Mesodermal cell (in vitro differentiated cells): ENCODE data around the gene SYT6.
"Not testable (repeated sequence)": the region's sequence is repeated elsewhere in the genome, so short reads cannot be mapped to it uniquely, and the experiment has no call there.

Experiments used
- H3K27ac ChIP-seq: 2 replicates; pipeline ENCODE4 v1.7.0; 2013; ENCODE audit warnings: mild to moderate bottlenecking, low read depth, low read length, moderate library complexity; ENCODE audit not compliant: severe bottlenecking
- H3K36me3 ChIP-seq: 2 replicates; pipeline ENCODE4 v1.7.1; 2013; ENCODE audit warnings: mild to moderate bottlenecking, low read length, moderate library complexity; ENCODE audit not compliant: control insufficient read depth, insufficient read depth
- H3K4me1 ChIP-seq: one replicate; pipeline ENCODE4 v1.7.1; 2013; ENCODE audit warnings: mild to moderate bottlenecking, low read length; ENCODE audit not compliant: insufficient read depth, control insufficient read depth, poor library complexity, severe bottlenecking
- H3K4me3 ChIP-seq: 2 replicates; pipeline ENCODE4 v1.7.0; 2013; ENCODE audit warnings: low read length, control low read depth, mild to moderate bottlenecking; ENCODE audit not compliant: insufficient read depth, poor library complexity, severe bottlenecking; ENCODE audit errors: extremely low read depth
- H3K9me3 ChIP-seq: 2 replicates; pipeline ENCODE4 v1.7.1; 2013; ENCODE audit warnings: mild to moderate bottlenecking, low read length, moderate library complexity; ENCODE audit not compliant: control insufficient read depth
- WGBS, 2 experiments: methylation state at CpG; one replicate each; pipeline ENCODE4 v1.1.5; 2013; ENCODE audit warnings: missing lambda C conversion rate in 2 of 2; ENCODE audit not compliant: insufficient coverage in 2 of 2; 5-methylcytosine and 5-hydroxymethylcytosine counted together

The SYT6 gene

GRCh38 chr1:114080511-114081436, 72.9 kb downstream of the SYT6 start:
- Histone ChIP-seq H3K27ac (no peak overlapping the region), H3K9me3 (no peaks in the 10 kb centered on the region), H3K36me3 (no peaks in the 10 kb centered on the region), H3K4me3 (no peak overlapping the region), H3K4me1 (peaks cover 4% of the 10 kb centered on the region)
- 79 to 88% methylated on average over 12 of the region's 13 CpGs for WGBS, 2 experiments

GRCh38 chr1:114079596-114080190, 74.0 kb downstream of the SYT6 start:
- Histone ChIP-seq H3K27ac (no peak overlapping the region), H3K4me3 (no peak overlapping the region), H3K4me1 (peaks cover 4% of the 10 kb centered on the region), H3K9me3 (no peaks in the 10 kb centered on the region), H3K36me3 (no peaks in the 10 kb centered on the region)
- WGBS, 2 experiments, result 79 to 80% methylated on average over 4 to 5 of the region's 5 CpGs

GRCh38 chr1:114078116-114078515, 75.6 kb downstream of the SYT6 start:
- peaks cover 2% of the 10 kb centered on the region for H3K9me3 ChIP-seq
- WGBS, 2 experiments, result 75 to 89% methylated on average over 3 to 4 of the region's 4 CpGs
- H3K36me3 ChIP-seq, result no peaks in the 10 kb centered on the region
- H3K4me1 ChIP-seq, result peaks cover 3% of the 10 kb centered on the region
- no peak overlapping the region for H3K27ac ChIP-seq
- no peak overlapping the region for H3K4me3 ChIP-seq

- peaks cover 11% of the 10 kb centered on the region for H3K9me3 ChIP-seq
- WGBS, 2 experiments, result 85 to 90% methylated on average over 2 of the region's 3 CpGs
- H3K4me3 ChIP-seq, result no peak overlapping the region
- H3K36me3 ChIP-seq, result no peaks in the 10 kb centered on the region
- H3K27ac ChIP-seq, result no peak overlapping the region
- H3K4me1 ChIP-seq, result no peaks in the 10 kb centered on the region
Measured at GRCh38 chr1:114077188-114077587, 76.5 kb downstream of the SYT6 start.

- Histone ChIP-seq H3K36me3 (no peaks in the 10 kb centered on the region), H3K9me3 (peaks cover 17% of the 10 kb centered on the region), H3K27ac (no peak overlapping the region), H3K4me3 (no peak overlapping the region), H3K4me1 (no peaks in the 10 kb centered on the region)
- WGBS, 2 experiments, result 43 to 81% methylated on average over 2 to 4 of the region's 4 CpGs
Measured at GRCh38 chr1:114076308-114076707, 77.4 kb downstream of the SYT6 start.

GRCh38 chr1:114075546-114076242, 78.0 kb downstream of the SYT6 start:
- Histone ChIP-seq H3K4me1 (no peaks in the 10 kb centered on the region), H3K27ac (no peak overlapping the region), H3K36me3 (no peaks in the 10 kb centered on the region), H3K4me3 (no peak overlapping the region), H3K9me3 (peaks cover 17% of the 10 kb centered on the region)
- WGBS, 2 experiments, result 33% methylated on average over 1 of the region's 4 CpGs; no CpG with 5 or more reads in 1 of the 2 experiments

GRCh38 chr1:114075105-114075504, 78.6 kb downstream of the SYT6 start:
- Histone ChIP-seq H3K27ac (no peak overlapping the region), H3K4me3 (no peak overlapping the region), H3K9me3 (peaks cover 17% of the 10 kb centered on the region), H3K36me3 (no peaks in the 10 kb centered on the region), H3K4me1 (no peaks in the 10 kb centered on the region)
- no CpG with 5 or more reads among the region's 2 CpGs for WGBS, 2 experiments

- Histone ChIP-seq H3K4me1 (no peaks in the 10 kb centered on the region), H3K9me3 (peaks cover 17% of the 10 kb centered on the region), H3K36me3 (no peaks in the 10 kb centered on the region), H3K4me3 (no peak overlapping the region), H3K27ac (no peak overlapping the region)
Measured at GRCh38 chr1:114072246-114072645, 81.4 kb downstream of the SYT6 start.

GRCh38 chr1:114069762-114070161, 83.9 kb downstream of the SYT6 start:
- H3K4me1 ChIP-seq, H3K4me3 ChIP-seq, H3K36me3 ChIP-seq, H3K27ac ChIP-seq: not testable (repeated sequence)
- peaks cover 17% of the 10 kb centered on the region for H3K9me3 ChIP-seq

- 86 to 100% methylated on average over 1 of the region's 1 CpG for WGBS, 2 experiments
Measured at GRCh38 chr1:114068684-114069083, 85.0 kb downstream of the SYT6 start.

More at GRCh38 chr1:114068684-114069083, 85.0 kb downstream of the SYT6 start:
- not testable (repeated sequence) for H3K36me3 ChIP-seq, H3K4me1 ChIP-seq, H3K4me3 ChIP-seq, H3K27ac ChIP-seq
- peaks cover 17% of the 10 kb centered on the region for H3K9me3 ChIP-seq
